Measurements from ENCODE around the gene NVL.
"Not testable (repeated sequence)": the region's sequence is repeated elsewhere in the genome, so short reads cannot be mapped to it uniquely, and the experiment has no call there.

NVL gene

DNA sequence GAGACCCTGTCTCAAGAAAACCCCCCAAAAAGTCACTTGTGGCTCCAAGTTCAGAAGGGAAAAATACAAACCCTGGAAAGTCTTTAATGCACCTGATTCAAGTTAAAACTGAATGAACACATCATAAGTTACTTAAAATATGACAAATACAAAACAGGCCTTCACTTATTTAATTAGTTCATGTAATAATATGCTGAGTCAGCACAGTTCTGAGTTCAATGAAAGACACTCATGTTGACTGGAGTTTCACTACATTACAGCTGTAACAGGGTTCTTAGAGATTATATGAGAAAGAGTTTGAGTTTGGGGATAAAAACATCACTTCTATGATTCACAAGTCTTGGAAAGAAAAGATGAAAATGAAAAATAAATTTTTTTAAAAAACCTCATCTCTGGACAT lies 96.0 kb downstream of the NVL start:
- DNase-seq (ENCODE audit: low spot score), result no peak

DNA sequence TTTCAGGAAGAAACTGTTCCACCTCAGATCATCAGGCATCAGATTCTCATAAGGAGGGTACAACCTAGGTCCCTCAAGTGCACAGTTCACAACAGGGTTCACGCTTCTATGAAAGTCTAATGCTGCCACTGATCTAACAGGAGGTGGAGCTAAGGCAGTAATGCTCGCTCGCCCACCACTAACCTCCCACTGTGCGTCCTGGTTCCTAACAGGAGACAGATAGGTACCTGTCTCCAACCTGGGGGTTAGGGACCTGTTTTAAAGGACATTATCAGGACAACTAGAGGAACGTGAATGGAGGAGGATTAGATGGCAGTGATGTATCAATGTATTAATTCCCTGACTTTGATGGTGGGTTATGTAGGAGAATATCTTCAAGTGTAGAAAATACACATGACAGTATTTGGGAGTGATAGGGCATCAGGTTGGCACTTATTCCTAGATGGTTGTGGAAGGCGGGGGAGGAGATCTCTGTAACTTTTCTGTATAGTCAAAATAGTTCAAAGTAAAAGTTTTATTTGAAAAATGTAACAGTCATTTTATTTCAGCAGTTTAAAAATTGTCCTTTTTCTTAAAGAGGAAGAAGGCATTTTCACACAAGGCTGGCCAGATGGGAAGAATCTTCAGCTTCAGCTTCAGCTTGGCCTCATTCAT lies 103.0 kb downstream of the NVL start:
- no peak for DNase-seq (ENCODE audit: low spot score)

DNA sequence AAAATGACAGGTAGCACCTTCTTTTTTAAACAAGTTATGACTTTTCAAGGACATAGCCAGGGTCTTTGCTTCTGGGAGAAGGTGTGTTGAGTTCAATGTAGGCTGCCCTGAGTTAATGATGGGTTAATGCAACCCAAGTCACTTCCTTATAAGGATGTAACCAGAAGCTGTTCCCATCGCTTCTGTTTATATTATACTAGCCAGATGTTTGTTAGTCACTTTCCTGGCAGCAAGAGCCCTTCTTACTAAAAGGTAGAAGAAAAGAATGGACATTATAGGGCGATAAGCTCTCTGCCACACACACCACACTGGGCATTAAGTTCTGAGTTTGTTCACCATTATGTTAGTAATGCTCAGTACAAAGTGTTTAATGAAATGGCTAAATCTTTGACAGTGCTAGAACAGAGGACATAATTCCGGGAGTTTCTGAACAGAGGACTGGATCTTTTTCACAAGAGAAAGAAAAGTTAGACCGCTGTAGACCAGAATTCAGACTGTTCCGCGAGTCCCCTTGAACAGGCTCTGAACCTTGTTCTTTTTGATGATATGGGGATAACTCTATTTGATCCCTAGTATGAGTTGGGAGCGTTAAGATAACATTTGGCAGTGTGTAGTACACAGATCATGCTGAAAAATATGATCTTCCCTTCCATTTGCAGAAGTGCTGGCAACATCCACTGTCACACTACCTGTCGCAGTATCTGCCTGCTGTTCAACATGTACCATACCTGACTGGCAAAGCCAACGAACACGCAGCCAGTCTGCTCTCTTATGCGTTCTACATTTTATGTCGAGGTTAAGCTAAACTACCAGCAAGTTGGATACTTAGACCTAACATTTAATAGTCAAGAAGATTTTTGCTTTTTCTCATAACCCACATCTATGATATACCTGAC lies 105.9 kb downstream of the NVL start:
- DNase-seq (ENCODE audit: low spot score), result no peak

DNA sequence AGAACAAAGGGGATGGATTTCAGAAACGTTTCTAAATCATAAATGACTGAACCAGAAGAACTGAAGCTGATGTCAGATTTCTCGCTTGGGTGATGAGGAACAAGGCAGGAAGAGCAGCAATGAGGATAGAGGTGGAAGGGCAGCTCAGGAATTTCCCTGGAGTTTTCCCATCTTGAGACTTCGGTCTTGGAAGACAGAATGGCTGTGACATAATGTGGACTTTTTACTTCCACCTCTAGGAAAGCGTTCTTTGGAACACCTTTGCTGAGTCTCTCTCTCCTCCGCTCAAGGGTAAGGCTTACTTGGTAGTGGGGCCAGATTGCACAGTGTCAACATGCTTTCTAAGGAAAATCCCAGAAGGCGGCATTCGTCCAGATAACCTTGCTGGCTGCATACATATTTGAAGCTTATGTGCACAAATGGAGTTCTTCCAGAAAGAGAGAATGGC lies 110.3 kb downstream of the NVL start:
- no peak for DNase-seq (ENCODE audit: low spot score)

DNA sequence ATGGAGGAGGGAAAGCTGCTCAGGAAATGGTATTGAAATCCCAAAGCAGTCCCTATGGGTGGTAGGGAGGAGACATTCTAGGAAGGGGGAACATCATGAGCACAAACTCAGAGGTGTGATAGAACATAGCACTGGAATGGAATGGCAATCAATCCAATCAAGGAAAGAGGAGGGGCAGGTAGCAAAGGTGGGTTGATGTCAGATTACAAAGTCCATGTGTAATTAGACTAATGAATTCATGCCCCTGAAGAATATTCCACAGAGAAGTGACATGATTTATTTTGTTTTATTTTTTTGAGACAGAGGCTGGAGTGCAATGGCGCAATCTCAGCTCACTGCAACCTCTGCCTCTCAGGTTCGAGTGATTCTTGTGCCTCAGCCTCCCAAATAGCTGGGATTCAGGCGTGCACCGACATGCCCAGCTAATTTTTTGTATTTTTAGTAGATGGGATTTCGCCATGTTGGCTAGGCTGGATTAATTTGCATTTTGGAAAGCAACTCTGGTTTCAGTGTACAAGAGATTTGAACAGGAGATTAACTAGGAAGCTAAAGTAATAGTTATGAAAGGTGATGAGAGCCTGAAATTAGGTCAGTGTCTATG lies 110.9 kb downstream of the NVL start:
- no peak for DNase-seq (ENCODE audit: low spot score)

DNA sequence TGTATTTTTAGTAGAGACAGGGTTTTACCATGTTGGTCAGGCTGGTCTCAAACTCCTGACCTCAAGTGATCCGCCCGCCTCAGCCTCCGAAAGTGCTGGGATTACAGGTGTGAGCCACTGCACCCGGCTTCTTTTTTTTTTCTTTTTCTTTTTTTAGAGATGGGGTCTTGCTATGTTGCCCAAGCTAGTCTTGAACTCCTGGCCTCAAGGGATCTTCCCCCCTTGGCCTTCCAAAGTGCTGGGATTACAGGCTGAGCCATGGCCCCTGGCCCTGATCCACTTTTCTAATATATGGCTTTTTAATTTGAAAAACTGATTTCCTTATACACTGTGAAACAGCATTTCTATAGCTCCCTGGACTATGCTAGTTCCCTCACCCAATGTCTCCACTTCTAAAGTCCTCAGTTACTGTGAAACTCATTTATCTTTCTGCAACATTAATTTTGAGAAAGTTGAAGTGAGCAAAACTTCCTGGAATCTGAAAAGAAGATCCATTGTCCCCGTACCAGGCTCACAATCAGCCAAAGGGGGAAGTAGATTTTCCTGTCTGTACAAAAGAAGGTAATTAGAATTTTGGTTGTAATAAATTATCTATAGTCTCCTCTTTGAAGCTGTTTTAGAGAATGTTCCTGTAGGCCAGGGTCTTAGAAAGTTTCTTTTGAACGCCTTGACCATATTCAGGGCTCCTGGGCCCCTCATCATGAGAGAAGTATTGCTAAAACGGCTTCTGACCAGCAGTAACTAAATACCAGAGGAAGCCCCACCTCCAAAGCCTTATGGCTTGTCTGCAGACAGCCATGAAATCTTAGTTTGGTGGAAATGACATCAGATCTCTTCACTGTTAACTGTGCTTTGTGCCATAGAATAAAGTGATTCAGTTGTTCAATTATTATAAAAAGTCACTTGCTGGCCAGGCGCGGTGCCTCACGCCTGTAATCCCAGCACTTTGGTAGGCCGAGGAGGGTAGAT lies 112.0 kb downstream of the NVL start:
- DNase-seq (ENCODE audit: low spot score), result no peak

DNA sequence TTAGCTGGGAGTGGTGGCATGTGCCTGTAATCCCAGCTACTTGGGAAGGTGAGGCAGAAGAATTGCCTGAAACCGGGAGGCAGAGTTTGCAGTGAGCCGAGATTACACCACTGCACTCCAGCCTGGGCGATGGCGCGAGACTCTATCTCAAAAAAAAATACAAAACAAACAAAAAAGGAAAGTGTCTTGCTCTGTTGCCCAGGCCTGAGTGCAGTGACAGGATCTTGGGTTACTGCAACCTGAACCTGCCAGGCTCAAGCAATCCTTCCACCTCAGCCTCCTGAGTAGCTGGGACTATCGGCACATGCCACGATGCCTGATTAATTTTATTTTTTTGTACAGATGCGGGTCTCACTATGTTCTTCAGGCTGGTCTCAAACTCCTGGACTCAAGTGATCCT lies 113.6 kb downstream of the NVL start:
- DNase-seq (ENCODE audit: low spot score), result no peak

DNA sequence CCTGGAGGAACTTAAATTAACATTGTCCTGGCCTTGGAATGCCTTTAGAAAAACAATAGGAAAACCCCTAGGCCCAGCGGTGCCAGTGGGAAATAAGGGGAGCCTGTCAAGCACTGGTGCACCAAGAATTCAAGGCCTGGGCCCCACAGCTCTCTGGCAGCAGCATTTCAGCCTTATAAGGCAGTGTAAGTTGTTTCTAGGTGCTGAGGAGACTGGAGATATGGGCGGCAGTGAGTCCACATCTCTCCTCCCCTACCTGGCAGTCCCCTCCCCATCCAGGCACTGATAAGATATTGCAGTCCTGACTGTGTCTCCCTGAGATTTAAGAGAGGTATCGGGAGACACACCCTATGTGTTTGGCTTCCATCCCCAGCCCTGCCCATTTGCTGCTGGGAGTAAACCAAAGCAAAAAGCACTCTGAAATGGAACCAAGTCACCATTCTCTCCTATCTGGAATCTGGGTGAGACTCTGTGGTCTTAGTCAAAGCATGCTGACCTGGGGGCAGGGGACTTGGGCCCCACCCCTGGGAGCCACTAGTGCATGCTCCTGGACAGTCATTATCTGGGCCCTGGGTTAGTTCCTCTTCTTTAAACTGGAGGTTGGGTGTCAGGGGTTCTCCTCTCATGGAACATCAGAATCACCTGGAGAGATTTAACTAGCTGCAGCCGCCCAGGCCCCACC lies 116.4 kb downstream of the NVL start:
- DNase-seq (ENCODE audit: low spot score), result no peak

DNA sequence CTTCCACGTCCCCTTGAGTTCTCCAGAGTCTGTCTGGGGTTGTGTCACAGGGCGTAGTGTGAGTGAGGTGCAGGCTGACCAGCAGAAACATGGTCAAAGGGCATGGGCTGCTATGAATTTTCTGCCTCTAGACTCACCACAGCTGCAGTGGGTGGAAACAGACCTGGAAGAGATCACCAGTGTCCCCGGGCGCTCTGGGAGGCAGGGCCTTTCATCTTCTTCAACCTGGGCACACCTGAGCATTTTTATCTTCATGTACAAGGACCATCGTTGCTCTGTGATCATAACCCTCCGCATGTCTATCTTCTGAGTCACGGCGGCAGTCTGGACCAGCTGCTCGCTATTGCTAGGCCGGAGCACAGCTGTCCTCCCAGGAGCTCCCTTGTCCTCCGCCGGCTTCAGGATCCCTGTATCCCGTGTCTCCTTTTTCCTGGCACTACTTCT lies 117.3 kb downstream of the NVL start:
- no peak for DNase-seq (ENCODE audit: low spot score)

DNA sequence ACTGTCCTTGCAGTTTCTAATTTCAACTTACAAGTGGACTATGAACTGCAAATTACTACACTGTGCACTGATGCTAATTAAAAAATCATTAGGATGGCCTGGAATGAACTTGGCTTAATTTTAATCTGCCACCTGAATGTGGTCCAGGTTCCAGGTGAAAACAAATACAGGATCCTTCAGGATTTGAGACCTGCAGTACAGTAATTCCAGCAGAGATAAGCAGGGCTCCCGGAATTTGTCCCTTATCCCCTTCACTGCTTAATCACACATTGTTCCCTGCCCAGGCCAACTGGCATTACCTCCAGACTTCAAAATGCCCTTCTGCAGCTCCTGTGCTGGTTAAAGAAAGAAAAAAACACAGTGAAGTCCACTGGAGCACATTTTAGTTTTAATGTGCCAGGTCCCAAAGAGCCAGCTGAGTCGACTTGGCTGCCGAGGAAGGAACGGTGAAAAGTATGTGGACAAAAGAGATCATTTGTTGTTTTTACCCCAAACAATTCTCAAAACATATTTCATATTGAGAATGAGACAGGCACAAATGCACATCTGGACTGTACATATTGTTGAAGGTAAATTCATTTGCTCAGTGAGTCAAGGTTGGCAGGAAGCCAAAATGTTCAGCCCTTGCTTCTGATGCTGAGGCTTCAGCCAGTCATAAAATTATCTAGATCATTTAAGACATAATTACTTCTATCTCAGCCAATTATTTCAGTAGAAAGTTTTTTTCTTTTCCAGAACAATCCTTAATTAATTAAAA lies 118.6 kb downstream of the NVL start:
- no peak for DNase-seq (ENCODE audit: low spot score)

DNA sequence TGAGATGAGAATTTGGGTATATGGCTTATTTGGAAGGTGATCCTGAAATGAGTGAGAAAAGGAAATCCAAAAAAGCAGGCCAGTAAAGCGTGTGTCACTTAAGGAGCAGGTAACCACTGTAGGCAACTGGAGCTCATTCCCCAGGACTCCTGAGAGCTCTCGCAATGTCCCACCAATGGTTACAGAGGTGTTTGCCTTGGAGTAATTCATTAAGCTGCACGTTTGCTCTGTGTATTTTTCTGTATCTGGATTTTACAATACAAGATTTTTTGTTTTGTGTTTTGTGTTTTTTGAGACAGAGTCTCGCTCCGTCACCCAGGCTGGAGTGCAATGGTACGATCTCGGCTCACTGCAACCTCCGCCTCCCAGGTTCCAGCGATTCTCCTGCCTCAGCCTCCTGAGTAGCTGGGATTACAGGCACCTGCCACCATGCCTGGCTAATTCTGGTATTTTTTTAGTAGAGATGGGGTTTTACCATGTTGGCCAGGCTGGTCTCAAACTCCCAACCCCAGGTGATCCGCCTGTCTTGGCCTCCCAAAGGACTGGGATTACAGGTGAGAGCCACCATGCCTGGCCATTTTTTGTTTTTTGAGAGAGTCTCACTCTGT lies 123.9 kb downstream of the NVL start:
- not testable (repeated sequence) for DNase-seq (ENCODE audit: low spot score)

DNA sequence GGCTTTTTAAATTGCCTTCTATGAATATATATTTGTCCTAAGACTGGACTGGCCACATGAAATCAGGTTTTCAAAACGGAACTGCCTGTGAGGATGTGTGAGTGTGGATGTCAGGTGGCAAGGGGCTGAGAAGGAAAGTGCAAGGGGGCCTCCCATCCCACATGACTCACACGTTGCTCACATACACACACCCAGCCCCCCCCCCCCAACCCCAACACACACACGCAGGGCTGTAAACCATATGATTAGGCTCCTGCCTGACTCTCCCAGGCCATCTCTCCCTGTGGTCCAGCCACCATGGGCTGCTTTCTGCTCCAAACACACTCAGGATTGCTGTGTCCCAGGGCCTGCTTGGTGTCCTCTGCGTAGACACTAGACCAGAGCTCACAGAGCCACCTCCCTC lies 124.5 kb downstream of the NVL start:
- no peak for DNase-seq (ENCODE audit: low spot score)

DNA sequence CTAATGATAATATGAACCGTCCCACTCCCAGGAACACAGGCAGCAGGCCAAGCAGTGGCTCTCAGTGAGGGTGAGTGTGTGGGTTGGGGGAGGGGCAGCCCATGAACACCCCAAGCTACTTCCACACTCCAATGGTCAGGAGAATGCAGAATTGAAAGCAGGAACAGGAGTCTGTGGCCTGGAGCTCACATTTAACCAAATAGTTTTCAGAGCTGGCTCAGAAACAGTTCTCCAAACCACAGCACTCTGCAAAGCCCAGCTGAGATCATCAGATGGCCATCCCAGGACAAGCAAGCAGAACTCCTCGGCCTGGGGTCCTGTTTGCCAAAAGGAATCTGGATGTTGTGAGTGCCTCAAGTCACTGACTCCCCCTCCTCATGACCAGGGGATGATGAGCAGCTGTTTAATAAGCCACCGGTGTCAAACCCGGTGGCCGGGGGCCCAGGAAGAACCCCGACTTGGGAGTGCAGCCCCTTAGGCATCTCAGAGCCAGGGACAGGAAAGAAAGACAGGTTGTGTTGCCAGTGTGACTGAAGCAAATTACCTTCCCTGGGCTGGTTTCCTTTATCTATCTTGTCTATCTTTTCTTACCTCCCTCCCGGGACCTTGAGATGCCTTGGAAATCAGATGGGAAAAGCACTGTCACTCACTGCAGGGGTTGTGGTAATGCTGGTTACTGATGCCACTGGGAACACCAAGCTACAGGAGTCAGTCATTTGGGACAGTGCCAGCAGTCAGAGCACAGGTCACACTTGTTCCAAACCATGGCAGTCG lies 126.5 kb downstream of the NVL start:
- DNase-seq (ENCODE audit: low spot score), result peak; percentile 69

DNA sequence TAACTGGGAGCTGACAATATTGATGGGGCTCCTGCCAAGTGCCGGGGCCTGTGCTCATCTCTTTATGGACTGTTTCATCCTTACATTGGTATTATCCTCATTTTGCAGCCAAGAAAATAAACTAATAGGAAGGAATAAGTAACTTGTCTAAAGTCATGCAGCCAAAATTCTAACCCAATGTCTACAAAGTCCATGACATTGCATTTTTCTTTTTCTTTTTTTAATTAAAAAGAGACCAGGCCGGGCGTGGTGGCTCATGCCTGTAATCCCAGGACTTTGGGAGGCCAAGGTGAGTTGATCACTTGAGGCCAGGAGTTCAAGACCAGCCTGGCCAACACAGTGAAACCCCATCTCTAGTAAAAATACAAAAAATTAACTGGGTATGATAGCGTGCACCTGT lies 128.1 kb downstream of the NVL start:
- no peak for DNase-seq (ENCODE audit: low spot score)

DNA sequence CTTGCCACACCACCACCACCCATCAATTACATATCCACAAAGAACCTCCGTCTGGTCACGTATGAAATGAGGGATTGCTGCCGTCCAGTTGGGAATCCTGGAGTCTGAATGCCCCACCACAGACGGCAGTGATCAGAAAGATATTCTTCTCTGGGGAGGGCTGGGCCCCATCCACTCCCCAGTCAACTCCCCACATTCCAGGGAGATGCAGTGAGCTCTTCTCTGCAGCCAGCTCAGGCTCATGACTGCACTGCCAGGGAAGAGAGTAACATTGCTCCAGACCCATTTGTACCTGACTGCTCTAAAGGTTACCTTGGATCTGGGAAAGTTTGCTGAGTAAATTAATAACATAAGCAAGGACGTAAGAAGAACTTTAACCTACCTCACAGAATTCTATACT lies 128.6 kb downstream of the NVL start:
- DNase-seq (ENCODE audit: low spot score), result no peak

DNA sequence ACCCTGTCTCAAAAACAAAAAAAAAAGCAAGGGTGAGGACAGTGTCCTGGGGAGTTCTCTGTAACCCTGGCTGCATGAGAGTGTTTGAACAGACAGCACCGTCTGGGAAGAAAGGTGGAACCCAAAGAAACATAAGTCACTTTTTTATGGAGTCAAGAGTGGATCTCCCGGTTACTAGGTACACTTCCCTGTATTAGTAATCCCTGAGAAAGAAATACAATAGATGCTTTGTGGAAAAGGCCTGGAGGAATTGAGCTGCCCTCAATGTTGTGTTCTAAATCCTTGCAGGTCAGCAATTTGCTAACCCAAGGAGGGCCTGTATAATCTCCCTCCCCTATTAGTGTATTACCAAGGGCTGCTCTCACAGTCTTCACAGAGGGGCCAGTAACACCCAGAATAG lies 130.3 kb downstream of the NVL start:
- DNase-seq (ENCODE audit: low spot score), result no peak

DNA sequence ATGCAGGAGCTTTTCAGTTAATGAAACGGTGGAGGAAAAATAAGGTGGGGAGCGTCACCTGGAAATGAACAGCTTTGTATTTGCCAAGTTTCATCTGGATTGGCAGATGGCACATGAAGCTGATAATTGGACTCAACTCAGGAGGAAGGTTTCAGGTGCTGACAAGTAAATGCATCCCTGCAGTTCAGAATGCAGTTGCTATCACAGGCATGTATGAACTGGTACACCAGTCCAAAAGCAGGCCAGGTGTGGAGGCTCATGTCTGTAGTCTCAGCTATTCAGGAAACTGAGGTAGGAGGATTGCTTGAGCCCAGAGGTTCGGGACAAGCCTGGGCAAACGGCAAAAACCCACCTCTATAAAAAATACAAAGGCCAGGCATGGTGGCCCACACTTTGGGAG lies 131.4 kb downstream of the NVL start:
- DNase-seq (ENCODE audit: low spot score), result no peak

DNA sequence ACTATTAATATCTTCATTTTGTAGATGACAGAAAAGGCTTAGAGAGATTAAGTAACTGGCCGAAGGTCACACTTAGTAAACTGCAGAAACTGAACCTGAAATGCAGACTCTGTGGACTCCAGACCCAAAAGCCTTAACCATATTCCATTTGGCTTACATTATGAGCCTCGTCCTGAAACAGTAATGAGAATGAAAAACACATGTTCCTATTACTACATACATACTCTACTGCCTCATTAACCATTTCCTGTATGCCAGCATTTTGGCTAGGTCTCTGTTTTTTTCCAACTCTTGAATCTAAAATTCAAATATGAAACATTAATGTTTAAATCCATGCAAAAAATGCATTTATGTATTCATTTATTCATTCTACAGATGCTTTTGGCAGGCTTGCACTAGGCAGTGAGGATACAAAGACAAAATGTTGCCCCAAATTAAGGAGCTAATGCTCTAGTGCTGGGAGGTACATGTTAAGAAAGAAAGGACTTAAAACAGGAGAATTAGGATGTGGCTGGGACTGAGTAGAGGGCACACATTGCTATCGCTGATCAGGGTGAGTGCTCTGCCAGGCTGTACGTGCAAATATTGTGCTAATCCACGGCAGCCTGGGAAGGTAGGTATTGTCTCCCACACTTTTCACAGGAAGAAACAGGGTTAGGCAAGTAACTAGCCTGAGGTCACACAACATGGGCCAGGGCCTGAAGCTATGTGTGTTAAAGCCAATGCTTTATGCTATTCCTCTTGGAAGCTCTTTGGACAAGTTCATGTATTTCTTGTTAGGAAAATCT lies 133.0 kb downstream of the NVL start:
- DNase-seq (ENCODE audit: low spot score), result no peak

All from globus pallidus (tissue), 1 donor.